GM19455 (cell line): ENCODE results near the gene GRID1.

Source experiments
- ATAC-seq: cut with Tn5 transposase; IDR thresholded peaks from one replicate; pipeline ENCODE4 v1.9.1; 2021; ENCODE audit not compliant: unreplicated experiment

GRID1 gene

DNA sequence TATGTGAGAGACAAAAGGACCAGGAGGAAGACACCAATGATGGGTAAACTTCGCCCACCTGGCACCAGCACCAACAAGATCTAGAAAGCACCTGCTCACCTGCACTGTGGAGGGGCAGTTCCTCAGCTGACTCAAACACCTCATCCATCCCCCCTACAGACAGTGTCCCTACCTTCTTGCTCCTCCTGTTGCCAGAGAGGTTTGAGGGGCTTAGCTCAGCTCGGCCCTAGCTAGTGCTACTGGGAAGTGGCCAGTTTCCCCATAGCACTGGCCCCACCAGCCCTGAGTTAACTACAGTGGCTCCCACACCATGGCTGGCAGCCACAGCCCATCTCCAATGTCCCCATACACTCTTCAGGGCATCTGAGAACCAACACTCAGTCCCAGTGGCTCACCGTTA is 70.8 kb downstream of the GRID1 start:
- no peak for ATAC-seq

DNA sequence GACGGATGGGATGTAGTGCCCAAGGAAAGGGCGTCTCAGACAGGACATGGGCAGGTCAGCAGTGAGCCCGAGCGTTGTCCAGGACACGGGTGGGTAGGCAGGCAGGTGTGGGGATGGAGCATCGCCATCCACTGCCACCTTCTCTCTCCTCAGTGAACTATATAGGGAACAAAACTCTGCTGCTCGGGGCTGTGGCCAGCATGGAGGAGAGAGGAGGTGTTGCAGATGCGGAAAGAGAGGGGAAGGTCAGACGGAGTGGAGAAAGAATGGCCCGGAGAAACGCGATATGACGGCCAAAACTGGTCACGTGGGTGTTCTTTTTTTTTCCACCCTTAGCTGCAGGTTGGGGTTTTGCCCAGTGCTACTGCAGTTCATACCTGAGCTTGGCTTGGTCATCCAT is 71.2 kb downstream of the GRID1 start:
- ATAC-seq, result no peak

DNA sequence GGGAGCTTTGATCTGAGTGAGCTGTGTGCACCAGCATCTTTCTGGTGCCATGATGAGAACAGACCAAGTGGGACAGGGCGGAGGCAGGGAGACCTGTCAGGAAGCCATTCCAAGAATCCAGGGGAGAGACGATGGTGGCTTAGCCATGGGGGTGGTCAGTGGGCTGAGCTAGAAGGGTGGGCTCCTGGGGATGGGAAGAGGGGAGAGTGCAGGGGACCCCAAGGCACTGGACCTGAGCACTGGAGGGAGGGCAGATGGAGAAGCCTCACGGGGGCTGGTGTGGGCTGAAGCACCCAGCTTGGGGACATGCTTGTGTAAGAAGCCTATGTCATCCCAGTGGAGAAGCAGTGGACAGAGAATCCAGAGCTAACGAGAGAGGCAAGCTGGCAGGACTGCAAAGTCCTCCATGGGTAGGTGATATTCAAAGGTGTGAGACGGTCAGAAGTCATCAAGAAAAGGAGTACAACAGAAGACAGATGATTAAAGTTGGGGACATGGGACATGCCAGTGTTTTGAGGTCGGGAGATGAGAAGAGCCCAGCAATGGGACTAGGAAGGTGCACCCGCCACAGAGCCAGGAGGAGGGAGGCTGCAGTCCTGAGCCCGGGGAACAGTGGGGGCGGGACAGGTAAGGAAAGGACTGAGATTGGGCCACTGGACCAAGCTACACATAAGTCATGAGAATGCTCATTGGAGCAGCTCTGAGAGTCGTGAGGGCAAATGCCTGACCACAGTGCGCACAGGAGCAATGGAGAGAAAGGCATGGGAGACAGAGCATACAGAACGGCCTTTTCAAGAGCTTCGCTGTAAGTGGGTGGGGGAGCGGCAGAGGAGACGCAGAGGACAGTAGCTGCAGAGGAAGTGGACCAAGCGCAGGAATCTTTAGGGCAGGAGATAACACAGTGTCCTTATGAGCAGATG is 72.0 kb downstream of the GRID1 start:
- no peak for ATAC-seq

DNA sequence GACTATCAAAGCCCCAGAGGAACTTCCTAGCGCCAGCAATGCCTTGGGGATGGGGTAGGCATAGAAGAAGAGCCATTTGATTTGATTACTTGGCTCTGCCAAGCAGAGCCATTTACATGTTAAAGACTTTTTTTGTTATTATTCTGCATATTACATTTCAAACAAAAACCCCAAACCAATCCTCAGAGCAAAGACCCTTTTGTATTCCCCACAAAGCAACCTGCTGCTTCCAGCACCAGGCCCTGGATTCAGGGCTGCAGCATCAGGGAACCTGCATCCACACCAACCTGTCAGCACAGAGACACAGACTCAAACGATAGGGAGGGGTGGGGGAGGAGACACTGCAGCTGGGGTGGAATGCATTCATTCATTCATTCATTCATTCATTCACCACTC is 73.2 kb downstream of the GRID1 start:
- ATAC-seq, result no peak

DNA sequence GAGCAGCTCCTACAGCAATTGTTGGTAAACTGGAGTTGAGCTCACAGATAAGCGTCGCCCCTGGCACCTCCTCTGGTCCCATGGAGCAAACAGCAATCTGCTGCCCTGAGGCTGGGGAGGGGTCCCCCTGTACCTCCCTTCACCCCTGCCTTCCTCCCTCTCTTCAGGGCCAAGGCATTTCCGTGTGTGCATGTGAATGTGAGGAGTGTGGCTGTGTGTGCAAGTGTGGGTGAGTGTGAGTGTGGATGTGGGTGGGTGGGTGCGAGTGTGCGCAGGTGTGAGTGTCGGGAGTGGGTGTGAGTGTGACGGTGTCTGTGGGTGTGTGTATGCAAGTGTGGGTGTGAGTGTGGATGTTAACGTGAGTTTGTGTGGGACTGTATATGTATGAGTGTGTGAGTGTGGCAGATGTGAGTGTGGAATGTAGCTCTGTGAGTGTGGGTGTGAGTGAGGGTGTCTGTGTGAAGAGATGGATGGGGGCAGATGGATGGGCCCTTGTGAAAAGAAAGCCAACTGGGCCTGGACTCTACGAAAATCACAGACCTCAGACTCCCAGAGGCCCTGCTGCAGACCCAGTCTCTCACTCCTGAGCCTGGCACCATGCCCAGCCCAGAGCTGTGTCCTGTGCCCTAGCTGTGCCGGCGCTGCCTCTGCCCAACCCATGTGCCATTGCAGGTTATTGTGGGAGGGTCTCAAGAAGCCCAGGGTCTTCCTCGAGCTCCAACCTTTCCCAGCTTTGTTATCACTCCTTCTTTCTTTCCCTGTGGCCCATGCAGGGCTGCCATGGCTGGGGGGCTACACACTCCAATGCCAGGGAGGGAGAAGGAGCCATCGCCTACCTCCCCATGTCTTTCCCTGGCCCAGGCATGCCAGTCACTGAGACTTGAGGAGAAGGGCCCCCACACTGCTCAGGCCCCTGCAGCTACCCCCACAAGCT is 73.9 kb downstream of the GRID1 start:
- ATAC-seq, result no peak

DNA sequence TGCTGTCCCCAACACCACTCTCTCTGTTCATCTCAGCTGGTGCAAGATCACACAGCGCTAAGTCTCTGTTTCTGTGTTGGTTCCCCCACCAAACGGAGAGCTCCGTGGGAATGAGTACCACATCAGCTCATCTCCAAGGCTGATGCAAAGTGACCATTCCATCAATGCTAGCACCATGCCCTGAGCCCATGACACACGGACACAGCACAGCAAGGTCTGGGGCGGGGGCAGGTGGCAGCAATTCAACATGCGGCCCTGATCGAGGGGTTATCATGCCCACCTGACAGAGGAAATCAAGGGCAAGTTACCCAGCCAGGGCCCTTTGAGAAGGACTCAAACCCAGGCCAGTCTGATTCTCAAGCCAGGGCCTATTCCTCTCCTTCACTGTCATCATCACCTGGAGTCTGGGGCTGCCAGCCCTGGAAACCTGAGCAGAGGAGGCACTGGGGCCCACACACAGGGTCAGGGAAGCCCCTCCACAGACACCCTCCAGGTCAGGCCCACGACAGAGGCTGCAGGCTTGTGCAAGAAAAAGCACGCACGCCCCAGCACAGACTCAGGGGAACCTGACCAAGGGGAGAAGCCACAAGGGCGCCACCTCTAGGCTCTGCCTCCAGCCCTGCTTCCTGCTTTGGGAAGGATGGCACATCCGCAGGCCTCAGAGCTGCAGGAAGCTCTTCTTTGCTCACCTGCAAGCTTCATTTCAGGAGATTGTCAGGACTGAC is 74.8 kb downstream of the GRID1 start:
- ATAC-seq, result no peak

DNA sequence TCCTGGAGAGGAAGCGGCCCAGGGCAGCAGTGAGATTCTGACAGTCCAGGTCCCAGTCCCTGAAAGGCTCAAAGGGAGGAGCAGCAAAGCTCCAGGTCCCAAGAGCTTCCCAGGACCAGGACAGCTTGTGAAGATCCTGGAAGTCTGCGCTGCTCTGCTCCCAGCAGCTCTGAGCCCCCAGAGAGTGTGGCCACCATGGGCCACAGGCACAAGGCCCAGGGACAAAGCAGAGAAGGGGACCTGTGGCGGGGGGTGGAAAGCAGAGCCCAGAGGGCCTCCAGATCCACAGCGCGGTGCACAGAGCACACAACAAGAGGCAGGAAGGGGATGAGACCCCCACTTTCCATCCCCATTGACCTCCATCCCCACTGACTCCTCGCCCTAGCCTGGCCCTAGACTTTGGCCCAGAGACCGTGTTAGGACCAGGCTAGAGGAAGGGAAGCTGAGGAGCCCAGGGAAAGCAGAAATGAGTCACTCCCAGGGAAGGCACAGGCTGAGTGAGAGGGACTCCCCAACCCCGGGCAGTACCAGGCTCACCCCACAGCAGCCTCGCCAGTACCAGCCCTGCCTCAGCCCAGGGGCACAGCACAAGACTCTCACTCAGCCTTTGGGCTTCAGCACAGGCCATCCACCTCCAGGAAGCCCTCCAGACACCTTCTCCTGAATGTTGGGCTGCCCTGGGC is 75.5 kb downstream of the GRID1 start:
- ATAC-seq, result no peak

DNA sequence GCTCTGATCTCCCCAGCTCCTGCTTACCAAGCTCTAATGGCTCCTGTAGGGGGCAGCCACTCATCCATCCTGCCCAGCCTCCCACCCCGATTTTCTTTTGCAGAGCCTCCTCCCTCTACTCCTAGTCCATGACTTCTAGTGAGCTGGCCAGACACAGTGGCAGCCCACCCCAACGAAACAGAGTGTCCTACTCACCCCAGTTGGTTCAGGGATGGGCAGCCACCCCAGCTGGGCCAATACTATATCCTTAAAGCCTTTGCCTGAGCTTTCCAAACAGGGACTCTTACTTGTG is 77.1 kb downstream of the GRID1 start:
- ATAC-seq, result no peak

DNA sequence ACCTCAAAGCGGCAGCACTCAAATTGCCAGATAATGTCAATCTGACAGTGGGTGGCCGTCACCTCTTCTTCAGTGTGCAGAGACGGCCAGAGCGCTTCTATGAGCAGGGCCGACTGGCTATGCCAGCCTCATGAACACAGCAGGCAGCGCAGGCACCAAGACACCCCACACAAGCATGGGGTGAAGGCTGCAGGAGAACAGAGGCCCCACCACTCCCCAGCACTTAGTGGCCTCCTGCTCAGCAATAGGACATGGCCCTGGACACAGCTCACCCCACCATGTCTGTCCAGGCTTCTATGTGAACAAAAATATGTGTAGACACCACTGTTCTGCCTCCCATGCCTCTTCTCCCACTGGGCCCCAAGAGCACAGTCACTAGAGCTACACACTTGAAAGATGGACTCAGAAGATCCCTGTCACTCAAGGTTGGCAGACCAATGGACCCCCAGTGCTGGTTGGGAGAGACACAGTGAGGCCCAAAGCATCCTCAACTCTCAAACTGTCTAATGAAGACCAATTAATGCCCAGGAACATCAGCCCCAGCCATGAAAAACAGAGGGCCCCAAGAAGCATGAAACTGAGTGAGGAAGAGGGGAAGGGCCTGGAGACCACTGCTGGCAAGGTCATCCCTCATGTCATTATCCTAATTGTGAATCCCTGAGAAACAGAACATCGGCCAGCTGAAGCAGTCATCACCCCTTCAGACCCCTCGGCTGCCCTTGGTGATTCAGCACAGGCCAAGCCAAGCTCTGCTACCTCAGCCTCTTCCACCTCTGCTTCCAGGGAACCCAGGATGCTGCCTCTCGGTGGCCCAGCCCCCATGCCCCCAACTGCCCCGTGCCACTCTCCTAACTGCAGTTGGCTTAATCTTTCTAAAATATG is 77.7 kb downstream of the GRID1 start:
- no peak for ATAC-seq

DNA sequence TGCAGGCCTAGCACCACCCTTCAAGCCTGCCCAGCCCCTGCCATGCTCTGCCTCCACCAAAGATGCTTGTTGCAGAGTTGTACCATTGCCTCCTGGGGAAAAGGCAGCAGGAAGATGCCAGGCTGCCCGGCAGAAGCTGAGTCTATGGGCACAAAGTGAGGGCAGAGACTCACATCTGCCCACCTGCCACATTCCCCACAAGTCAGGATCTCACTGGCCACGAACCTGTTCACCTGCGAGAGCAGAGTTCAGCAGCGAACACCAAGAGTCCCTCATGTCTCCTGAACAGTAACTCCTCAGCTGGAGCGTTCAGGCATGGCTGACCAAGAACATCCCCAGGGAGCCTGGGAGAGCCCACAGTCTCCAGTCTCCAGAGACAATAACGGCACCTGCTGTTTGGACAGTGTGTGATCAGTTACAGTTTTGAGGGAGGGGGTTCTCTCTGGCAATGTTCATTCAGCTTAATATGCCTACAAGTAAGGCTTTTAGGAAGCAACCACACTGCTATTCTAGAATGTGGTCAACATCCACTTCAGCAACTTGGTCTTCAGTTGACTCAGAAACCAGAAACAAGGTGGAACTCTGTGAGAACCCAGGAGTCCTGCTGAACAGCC is 78.5 kb downstream of the GRID1 start:
- no peak for ATAC-seq

DNA sequence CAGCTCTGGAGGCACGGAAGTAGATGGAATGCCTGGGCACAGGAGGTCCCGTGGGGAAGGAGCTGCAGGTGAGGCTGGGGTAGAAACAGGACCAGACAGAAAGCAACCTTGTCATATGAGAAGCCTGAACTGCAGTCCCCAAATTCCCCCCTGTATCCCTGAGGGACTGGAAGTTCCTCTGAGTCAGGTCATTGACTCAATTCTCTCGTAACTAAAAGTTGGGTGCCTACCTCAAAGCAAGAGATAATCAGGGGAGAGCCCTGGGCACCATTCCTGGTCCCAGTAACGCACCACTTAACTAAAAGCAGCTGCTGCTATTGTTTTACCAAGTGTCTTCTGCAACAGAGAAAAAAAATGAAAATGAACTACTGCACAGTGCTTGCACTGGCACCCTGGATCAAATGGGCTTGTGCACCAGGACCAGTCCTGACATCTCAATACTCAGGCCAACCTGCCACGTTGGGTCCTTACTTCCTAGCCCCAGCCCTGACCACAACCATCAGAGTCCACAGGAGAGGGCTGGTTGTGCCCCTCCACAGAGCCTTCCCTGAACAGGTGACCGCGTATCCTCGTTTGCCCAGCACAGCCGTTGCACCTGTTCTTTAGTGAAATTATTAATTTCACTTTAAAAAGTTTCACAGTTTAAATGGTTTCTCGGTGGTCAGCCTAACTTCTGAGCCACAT is 79.3 kb downstream of the GRID1 start:
- ATAC-seq, result no peak

DNA sequence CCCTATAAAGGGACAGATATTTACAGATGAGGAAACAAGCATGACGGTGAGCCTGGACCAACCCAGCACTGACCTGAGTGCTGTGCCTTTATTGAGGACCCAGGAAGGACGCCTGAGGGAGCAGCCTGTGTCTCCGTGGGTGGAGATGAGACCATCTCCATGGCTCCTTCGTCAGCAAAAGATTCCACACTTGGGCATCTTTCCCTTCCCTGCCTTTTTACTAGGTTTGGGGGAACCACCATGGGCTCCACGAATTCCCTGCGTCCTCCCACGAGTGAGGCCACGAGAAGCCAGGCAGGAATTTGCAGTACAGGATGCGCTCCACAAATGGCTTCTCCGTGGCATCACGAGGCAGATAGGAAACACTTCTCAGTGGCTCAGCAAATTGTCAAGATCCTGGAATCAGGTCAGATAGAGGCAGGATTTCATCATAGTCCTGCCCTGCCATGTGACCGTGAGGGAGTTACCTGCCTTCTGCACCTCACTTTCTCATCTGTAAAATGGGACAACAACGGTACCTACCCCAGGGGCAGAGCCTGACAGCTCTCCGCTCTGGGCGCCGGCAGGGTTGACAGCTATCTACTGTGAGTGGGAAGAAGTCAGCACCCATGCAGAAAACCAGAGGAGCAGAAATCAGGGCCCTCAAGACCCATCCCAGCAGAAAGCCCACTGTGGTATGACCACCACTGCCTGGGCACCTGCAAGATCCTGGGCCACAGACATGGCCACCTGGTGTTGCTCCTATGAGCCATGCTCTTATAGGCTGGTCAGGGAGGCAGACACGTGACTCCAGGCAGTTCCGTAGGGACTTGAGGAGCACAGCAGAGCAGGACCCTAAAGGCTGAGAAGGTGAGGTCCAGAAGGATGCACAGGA is 80.1 kb downstream of the GRID1 start:
- ATAC-seq, result no peak

DNA sequence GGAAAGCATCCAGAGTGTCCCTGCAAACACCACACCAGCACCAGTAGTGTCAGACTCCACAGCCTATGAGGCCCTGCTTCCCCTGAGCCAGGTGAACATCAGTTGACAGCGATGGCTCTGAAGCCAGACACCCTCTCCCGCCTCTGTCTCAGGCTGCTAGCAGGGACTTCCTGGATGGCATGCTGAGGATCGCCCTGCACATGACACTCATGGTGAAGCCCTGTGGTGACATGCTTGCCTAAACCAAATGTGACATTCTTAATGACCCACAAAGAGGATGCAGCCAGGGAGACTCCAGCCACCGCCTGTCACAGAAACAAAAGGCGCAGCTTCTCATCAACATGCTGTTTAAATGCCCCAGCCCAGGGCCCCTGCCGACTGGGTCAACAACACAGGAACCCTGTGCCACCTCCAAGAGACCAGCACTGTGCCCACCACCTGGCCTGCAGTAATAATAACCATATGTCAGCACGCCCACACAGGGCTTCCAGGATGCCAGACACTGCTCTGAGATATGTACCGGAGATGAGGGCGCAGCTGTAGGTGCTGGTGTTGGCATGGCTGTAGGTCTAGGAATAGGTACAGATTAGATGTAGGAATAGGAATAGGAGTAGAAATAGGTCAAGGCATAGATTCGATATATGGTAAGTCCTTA is 81.3 kb downstream of the GRID1 start:
- ATAC-seq, result no peak

DNA sequence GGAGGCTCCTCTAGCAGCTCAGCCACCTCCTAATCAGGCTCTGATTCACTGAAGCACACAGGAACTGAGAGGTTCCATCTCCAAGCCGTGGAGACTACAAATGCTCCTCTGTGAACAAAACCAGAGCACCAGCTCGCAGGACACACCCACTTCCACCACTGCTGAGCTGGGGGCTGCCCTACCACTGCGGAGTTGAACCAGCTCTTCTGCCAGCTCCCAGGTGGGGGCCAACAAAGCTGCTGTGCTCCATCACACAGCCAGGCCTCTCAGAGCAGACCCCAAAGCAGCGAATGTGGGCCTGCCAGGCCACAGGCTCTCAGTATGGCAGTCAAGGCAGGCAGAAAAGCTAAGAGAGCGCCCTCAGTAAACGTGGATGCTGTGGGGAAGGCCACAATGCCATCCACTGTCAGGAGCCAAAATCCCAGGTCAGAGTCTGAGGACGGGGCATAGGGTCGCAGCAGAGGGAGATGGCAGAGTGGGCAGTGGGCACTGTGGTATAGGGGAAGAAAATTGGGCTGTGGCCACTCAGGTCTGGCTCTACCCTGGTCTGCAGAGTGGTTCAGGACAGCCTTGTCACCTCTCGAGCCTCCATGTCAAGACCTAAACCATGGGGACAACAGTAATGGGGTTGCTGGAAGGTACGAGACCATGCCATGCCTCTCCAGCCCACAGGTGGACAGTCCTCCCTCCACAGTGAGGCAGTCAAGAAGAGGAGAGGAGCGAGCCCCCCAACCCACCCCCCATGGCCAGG is 82.1 kb downstream of the GRID1 start:
- no peak for ATAC-seq

DNA sequence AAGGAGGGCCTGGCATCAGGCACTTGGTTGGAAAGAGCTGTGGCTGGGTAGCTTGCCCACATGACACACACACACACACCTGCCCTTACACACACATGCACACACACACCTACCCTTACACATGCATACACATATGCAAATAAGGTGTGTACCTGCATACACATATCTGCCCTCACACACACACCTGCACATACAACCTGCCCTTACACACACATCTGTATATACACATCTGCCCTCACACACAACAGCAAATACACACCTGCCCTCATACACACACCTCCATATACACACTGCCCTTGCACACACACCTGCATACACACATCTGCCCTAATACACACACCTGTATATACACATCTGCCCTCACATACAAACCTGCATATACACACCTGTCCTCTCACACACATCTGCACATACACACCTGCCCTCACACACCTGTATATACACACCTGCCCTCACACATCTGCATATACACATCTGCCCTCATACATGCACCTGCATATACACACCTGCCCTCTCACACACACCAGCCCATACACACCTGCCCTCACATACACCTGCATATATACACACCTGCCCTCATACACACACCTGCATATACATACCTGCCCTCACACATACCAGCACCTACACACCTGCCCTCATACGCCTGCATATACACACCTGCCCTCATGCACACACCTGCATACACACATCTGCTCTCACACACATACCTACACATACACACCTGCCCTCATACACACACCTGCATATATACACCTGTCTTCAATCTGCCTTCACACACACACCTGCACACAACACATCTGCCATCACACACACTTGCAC is 82.9 kb downstream of the GRID1 start:
- no peak for ATAC-seq
